HG03139 (cell line): ENCODE data around the gene ABLIM1.

Source experiments
- ATAC-seq: cut with Tn5 transposase; IDR thresholded peaks from one replicate; pipeline ENCODE4 v1.9.1; 2021; ENCODE audit not compliant: unreplicated experiment

ABLIM1 gene

DNA sequence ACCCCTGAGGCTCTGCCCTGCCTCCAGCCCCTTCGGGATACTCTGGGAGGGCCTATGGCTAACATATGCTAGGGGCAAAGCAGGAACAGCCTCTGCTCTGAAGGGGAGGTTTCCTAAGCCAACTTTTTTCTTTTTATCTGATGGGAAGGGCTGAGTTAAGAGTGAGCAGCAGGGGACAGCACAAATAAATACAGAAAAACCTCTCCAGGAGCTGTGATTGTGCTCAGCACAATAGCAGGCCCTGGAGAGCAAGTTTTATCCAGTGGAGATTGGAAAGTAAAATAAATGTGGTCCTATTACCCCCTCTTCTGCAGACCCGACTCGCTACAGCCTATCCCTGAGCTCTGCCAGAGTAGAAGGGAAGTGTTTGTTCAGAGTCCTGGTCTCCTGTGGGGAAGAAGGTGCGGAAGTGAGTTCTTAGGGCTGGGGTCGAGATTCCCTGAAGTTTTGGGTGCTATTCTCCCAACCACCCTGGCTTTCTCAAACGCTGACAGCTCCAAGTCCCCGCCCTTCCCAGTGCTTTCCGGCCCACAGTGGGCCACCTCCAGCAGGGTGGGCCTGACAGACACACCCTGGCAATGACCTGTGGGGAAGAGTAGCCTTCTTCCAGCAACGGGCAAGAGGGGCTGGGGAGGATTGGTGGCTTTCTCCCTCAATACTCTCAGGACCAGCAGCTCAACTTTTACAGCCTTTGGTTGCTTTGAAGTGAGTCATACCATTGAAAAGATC, 230.8 kb downstream of the ABLIM1 start:
- no peak for ATAC-seq

DNA sequence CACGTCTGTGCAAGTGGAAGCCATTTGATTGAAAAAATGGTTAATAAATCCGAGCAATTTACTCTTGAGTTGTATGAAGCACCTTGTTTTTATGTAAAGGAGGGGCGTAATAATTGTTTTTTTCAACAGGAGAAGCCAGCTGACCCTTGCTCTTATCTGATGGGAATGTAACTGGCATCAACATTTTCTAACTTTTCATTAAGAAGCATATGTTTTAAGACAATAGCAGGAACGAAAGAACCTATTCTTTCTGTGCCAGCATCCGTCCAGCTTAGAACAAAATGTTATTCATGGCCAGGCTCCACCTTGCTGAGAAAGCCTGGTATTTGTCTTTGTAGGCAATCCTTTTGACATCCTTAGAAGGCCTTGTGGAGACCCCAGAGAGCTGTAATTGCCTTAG, 231.6 kb downstream of the ABLIM1 start:
- no peak for ATAC-seq

DNA sequence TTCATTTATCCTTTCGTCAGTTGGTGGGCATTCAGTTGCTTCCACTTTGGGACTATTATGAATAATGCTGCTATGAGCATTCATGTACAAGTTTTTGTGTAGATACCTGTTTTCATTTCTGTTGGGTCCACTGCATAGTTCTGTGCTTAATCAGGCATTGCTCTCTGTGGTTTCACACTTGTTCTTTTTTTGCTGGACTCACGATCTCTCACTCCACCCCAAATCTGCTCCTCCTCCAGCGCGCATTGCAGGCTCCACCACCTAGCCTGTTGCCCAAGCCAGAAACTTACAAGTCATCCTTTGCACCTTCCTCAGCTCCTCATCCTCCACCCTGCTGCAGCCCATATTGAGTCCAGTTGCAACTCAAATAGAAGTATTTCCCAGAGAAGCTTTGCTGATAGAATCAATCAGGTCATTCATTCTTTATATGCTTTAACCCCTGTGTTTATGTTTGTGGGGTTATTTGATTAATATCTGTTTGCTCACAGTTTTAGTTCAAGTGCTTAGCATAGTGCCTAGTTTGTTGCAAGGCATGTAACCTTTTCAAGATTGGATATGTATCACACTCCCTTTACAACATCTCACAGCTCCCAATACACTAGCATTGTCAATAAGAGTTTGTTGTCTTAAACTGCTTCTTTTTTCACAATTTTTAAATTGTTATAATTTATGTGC, 237.1 kb downstream of the ABLIM1 start:
- no peak for ATAC-seq

- no peak for ATAC-seq
Measured at GRCh38 chr10:114418109-114418508, 240.0 kb downstream of the ABLIM1 start.

GRCh38 chr10:114412907-114413797, 244.9 kb downstream of the ABLIM1 start:
- ATAC-seq = no peak

- no peak for ATAC-seq
Measured at GRCh38 chr10:114408968-114409444, 249.1 kb downstream of the ABLIM1 start.

DNA sequence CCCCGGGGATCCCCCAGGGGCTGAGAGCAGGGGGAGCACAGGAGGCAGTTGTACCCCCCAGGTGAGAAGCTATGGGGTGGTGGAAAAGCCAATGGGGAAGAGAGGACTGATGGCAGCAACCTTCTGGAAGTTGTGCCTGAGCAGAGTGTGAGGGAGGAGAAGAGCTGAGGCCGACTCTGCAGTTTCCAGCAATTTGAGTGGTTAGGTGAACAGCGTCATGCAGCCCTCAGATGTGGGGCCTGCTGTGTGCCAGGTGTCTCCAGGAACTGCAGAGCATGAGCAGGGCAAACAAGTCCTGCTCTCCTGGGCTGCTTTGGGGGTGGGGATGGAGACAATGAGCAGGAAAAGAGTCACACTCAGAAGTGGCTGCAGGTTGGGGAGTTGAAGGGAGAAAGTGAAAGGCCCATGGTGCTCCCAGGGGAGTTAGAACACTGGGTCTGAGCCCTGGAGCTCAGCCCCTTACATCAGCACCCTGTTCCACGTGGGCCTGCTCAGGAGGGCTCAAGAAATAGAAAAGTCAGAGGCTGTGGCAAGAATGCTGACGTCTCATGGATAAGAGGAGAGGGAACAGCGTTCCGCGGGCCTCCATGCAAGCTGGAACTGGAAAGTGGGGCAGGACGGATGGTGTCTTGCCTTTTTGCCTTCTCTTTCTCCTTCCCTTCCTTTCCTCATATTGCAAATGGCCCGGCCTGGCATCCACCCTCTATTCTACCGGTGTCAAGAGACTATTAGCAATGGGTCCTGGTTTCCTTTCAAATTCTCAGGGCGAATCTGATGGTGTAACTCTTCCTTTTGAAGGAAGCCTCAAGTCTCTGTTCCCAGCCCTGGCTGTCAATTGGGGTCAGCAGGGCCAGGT, 249.7 kb downstream of the ABLIM1 start:
- no peak for ATAC-seq

DNA sequence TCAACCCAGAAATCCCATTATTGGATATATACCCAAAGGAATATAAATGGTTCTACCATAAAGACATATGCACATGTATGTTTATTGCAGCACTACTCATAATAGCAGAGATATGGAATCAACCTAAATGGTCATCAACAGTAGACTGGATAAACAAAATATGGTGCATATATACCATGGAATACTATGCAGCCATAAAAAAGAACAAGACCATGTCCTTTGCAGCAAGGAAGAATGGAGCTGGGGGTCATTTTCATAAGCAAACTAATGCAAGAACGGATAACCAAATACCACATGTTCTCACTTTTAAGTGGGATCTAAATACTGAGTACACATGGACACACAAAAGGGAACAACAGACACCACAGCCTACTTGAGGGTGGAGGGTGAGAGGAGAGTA, 251.6 kb downstream of the ABLIM1 start:
- no peak for ATAC-seq

- ATAC-seq = no peak
Measured at GRCh38 chr10:114405011-114405350, 253.1 kb downstream of the ABLIM1 start.

DNA sequence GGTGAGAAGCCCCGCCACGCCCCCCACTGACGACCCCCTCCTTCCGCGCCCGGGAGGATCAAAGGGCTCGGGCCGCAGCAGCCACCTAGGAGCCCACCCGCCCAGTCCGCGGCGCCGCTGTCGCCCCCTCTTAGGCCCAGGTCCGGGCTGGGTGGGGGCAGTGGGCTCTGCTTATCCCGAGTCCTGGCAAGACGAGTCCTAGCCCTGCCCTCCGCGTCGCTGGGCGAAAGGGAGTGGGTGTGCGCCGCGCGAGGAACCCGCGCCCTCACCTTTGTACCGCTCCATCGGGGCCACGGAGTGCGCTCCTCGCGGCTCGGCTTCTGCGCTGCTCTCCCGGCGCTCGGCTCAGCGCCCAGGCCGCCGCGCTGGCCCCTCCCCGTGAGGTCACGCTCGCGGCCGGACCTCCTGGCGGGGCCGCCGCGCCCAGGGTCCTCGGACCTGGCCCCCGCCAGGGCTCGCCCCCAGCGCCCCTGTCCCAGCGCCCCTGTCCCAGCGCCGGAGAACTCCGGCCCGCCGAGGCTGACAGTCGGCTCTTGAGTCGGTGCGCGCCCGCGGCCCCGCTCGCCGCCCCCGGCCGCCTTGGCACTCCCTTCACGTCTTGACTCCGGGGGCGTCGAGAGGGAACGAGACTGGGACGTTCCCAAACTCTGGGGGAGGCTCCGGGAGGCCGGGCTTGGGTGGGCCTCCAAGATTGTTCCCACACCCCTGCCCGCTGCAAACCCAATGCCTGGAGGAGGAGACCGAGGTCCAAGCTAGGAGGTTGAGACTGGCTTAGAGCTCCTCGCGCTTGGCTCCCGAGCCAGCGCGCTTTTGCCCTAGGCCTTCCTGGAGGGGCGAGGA, 253.7 kb downstream of the ABLIM1 start, which contains the start of gene AFAP1L2:
Gene AFAP1L2, minus strand, starts transcription at position 332 of the 840 bp plus-strand sequence. Its CDS starts 47 bp downstream, at position 285.
- ATAC-seq = no peak

DNA sequence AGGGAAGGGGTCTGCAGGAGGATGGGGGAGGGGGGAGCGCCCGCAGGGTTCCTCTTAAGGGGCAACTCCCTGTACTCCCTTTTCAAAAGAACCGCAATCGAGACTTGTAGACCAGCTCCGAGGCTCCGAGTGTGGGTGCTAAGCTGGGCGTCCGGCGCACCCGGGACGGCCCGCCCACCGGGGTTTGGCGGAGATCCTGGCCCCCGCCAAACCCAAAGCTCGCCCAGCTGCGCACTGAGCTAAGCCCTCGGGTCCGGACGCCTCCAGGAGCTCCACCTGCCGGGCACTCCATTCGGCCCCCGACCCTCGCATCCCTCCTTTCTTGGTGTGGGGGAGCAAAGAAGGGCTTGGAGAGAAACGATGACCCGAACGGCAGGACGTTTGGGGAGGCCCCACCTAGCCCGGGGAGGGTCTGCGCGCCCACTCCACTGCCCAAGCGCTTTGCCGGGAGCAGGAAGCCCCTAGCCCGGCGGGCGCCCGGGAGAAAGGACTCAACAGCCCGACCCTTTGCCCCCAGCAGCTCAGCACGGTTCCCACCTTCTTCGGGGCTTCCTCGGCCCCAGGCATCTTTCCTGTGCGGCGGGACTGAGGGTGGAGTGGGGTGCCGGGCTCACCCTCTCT, 254.4 kb downstream of the ABLIM1 start:
- ATAC-seq = no peak

DNA sequence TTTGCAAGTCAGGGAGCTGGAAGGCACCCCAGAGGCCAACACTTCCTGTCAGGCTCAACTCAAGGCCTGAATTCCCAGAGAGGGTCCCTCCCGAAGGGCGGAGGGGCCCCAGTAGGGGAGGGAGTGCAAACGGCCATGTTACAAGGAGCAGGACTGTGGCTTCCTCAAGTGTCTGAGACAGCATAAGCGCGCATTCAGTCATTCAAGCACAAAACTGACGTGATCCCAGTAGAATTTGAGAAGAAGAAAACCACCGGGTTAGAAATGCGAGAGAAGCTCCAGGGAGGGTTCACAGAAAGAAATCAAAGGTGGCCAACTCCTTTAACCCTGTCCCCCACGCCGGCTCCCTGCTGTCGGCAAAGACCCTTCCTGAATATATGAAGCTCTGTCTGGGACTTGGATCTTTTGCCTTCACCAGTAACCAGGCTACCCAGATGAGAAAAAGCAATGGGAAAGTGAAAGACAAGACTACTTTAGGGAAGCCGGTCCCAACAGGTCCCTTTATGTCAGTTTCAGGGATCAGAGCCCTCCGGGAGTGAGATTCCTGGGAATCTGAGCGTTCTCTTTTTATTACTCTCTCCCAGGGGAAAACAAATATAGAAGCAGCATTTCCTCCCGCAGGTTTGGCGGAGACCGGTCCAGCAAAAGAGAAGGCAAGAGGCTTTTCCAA, 255.1 kb downstream of the ABLIM1 start:
- ATAC-seq = no peak

- no peak for ATAC-seq
Measured at GRCh38 chr10:114402233-114402632, 255.8 kb downstream of the ABLIM1 start.

GRCh38 chr10:114401195-114401791, 256.8 kb downstream of the ABLIM1 start:
- no peak for ATAC-seq

- no peak for ATAC-seq
Measured at GRCh38 chr10:114400091-114400490, 258.0 kb downstream of the ABLIM1 start.

GRCh38 chr10:114399576-114399975, 258.5 kb downstream of the ABLIM1 start:
- ATAC-seq = no peak

- no peak for ATAC-seq
Measured at GRCh38 chr10:114398587-114399331, 259.3 kb downstream of the ABLIM1 start.
